OCI-LY3 (cell line): ENCODE measurements around the gene PEAK3.

ENCODE experiments used
- EZH2phosphoT487 ChIP-seq: fragments of 200-600 bp; shearing (Covaris generic); IDR thresholded peaks from 2 replicates; pipeline ENCODE4 v1.6.1; 2018; ENCODE audit warnings: antibody characterized with exemption, mixed run types, low read depth
- TF ChIP-seq, protein P1 (sequence below): fragments of 200-600, 300-600 bp; sonication (generic); IDR thresholded peaks from 2 replicates; pipeline ENCODE4 v1.5.1; 2014; ENCODE audit warnings: antibody characterized with exemption, low read length, low read depth

DNA sequence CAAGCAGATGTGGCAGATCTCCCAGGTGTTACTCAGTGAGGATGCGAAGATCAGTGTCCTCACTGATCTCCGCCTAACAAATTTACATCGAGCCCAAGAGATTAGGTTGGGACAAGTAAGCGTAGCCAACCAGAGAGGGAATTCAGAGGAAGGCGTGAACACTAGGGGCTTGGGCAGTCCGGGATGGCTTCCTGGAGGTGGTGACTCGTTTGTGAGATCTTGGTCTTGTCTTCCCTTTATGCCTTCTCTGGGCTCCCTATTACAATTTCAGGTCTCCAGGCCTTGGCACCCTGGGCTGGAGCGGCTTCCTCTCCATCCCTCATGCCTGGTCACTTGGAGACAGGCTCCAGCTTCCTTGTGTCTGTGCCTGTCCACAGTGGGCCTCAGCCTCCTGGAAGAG lies 39.2 kb downstream of the PEAK3 start:
- TF ChIP-seq, protein P1, sequence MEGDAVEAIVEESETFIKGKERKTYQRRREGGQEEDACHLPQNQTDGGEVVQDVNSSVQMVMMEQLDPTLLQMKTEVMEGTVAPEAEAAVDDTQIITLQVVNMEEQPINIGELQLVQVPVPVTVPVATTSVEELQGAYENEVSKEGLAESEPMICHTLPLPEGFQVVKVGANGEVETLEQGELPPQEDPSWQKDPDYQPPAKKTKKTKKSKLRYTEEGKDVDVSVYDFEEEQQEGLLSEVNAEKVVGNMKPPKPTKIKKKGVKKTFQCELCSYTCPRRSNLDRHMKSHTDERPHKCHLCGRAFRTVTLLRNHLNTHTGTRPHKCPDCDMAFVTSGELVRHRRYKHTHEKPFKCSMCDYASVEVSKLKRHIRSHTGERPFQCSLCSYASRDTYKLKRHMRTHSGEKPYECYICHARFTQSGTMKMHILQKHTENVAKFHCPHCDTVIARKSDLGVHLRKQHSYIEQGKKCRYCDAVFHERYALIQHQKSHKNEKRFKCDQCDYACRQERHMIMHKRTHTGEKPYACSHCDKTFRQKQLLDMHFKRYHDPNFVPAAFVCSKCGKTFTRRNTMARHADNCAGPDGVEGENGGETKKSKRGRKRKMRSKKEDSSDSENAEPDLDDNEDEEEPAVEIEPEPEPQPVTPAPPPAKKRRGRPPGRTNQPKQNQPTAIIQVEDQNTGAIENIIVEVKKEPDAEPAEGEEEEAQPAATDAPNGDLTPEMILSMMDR = no peak
- no peak for TF ChIP-seq EZH2phosphoT487
